ENCODE data around the gene KAZN.

GRCh38 chr1:14778898-14779865, 180.7 kb downstream of the KAZN start:
- peak; percentile 83 for TF ChIP-seq CTCF (IDR thresholded peaks at IDR 0.05; ENCODE audit: low read length)
- no peak for TF ChIP-seq EZH2 (IDR thresholded peaks at IDR 0.05; ENCODE audit: borderline replicate concordance, low read length)
